Colonic mucosa (tissue), 4 donors: Measurements from ENCODE around the gene SND1. TPM values are rescaled to one million over a fixed set of nuclear protein-coding genes. Genes with fewer than 3 reads are reported as not detected.

ENCODE experiments used
- DNase-seq: peaks from one replicate; pipeline ENCODE4 v3.0.0-alpha.2; 2020
- H3K27ac ChIP-seq: fragments of 200-600 bp; one replicate; pipeline ENCODE4 v1.8.0; 2021
- H3K27me3 ChIP-seq: fragments of 200-600 bp; one replicate; pipeline ENCODE4 v1.8.0; 2021
- H3K36me3 ChIP-seq: fragments of 200-600 bp; one replicate; pipeline ENCODE4 v1.8.0; 2021
- H3K4me1 ChIP-seq: fragments of 200-600 bp; one replicate; pipeline ENCODE4 v1.8.0; 2021; ENCODE audit warnings: mild to moderate bottlenecking
- H3K4me3 ChIP-seq: fragments of 200-600 bp; one replicate; pipeline ENCODE4 v1.8.0; 2021
- H3K9ac ChIP-seq, 2 donors: one replicate each; pipeline ENCODE4 v1.7.0; 2013; ENCODE audit warnings: control low read depth in 2 of 2, low read depth in 2 of 2, low read length in 2 of 2
- H3K9me3 ChIP-seq: fragments of 200-600 bp; one replicate; pipeline ENCODE4 v1.8.0; 2021
- intact Hi-C: fragments of 100-400 bp; cut with DNase I; formaldehyde crosslinking; loops from one replicate; pipeline ENCODE4 v1.14.1; 2022
- total RNA-seq, 2 donors: library from RNA; stranded (reverse); fragmentation: NEBNext Ultra II Directional in 1 of 2; extraction: Animal tissue kit (Norgen Biotek cat#: 25700) in 1 of 2; gene quantifications; one replicate each; pipeline ENCODE4 v1.2.1, GENCODE V29; 2021
- TF ChIP-seq, protein P1 (sequence below): fragments of 200-600 bp; IDR thresholded peaks from one replicate; pipeline ENCODE4 v1.8.0; 2022; ENCODE audit warnings: antibody characterized with exemption, mild to moderate bottlenecking
- donor health status: healthy.
- donor health status: DM: no; HTN: no; CAD: no.
- donor health status: DM: no; HTN: no; CAD: no.

SND1 gene
- total RNA-seq, 2 donors from 2014 or later, result 134 to 163 TPM

DNA sequence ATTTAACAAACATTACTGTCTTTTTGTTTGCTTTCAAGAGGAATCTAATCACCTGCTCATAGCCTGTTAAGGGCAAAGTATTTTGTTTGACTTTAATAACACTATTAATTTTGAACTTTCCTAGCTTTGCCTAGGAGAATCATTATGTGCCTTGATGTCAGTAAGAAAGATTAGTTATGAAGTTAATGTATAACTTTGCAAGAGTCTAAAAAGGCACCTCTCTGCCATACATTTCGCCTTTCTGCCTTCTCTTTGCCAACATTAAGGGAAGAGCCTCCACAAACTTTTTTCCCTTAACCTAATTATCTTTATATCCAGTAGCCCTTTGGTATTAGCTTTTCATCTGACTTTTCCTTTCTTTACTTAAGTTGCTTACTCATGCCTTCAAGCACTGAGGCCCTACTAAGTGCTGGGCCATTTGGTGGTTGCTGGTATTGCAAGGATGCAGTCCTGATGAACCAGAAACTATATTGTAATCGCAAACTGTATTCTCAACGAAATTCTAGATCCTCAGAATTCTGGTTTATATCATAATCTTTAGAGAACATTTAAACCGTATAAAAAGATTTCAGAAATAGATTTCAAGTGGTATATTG lies 108.5 kb downstream of the SND1 start:
- Histone ChIP-seq H3K4me3 (no peak overlapping the region), H3K9me3 (no peaks in the 10 kb centered on the region), H3K27ac (no peak overlapping the region), H3K36me3 (no peaks in the 10 kb centered on the region), H3K4me1 (no peaks in the 10 kb centered on the region), H3K9ac (no peak overlapping the region), H3K27me3 (no peaks in the 10 kb centered on the region)
- intact Hi-C loops, result no loop called here
- no peak for DNase-seq
- TF ChIP-seq, protein P1, sequence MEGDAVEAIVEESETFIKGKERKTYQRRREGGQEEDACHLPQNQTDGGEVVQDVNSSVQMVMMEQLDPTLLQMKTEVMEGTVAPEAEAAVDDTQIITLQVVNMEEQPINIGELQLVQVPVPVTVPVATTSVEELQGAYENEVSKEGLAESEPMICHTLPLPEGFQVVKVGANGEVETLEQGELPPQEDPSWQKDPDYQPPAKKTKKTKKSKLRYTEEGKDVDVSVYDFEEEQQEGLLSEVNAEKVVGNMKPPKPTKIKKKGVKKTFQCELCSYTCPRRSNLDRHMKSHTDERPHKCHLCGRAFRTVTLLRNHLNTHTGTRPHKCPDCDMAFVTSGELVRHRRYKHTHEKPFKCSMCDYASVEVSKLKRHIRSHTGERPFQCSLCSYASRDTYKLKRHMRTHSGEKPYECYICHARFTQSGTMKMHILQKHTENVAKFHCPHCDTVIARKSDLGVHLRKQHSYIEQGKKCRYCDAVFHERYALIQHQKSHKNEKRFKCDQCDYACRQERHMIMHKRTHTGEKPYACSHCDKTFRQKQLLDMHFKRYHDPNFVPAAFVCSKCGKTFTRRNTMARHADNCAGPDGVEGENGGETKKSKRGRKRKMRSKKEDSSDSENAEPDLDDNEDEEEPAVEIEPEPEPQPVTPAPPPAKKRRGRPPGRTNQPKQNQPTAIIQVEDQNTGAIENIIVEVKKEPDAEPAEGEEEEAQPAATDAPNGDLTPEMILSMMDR, result no peak

GRCh38 chr7:127761196-127761595 lies 109.2 kb downstream of the SND1 start:
- no peaks in the 10 kb centered on the region for H3K4me1 ChIP-seq
- intact Hi-C loops, result no loop called here
- TF ChIP-seq, protein P1, result no peak

GRCh38 chr7:127764681-127765080 lies 112.7 kb downstream of the SND1 start:
- intact Hi-C loops, result no loop called here
- no peaks in the 10 kb centered on the region for H3K36me3 ChIP-seq
- H3K9me3 ChIP-seq, result no peaks in the 10 kb centered on the region
- H3K27me3 ChIP-seq, result no peaks in the 10 kb centered on the region
- H3K27ac ChIP-seq, result no peak overlapping the region
- TF ChIP-seq, protein P1, result no peak
- DNase-seq, result no peak
- no peak overlapping the region for H3K9ac ChIP-seq
- no peaks in the 10 kb centered on the region for H3K4me1 ChIP-seq
- H3K4me3 ChIP-seq, result no peak overlapping the region

More at GRCh38 chr7:127761196-127761595, 109.2 kb downstream of the SND1 start:
- DNase-seq, result no peak
- no peak overlapping the region for H3K4me3 ChIP-seq
- H3K9me3 ChIP-seq, result no peaks in the 10 kb centered on the region
- no peaks in the 10 kb centered on the region for H3K27me3 ChIP-seq
- no peaks in the 10 kb centered on the region for H3K36me3 ChIP-seq
- no peak overlapping the region for H3K27ac ChIP-seq
- H3K9ac ChIP-seq, result no peak overlapping the region

GRCh38 chr7:127765150-127765549 lies 113.2 kb downstream of the SND1 start:
- no peaks in the 10 kb centered on the region for H3K36me3 ChIP-seq
- H3K27ac ChIP-seq, result no peak overlapping the region
- intact Hi-C loops, result no loop called here
- no peaks in the 10 kb centered on the region for H3K27me3 ChIP-seq
- no peaks in the 10 kb centered on the region for H3K9me3 ChIP-seq
- DNase-seq, result no peak
- TF ChIP-seq, protein P1, result no peak
- no peak overlapping the region for H3K9ac ChIP-seq
- H3K4me1 ChIP-seq, result no peaks in the 10 kb centered on the region
- no peak overlapping the region for H3K4me3 ChIP-seq

- Histone ChIP-seq H3K36me3 (no peaks in the 10 kb centered on the region), H3K9me3 (no peaks in the 10 kb centered on the region), H3K4me1 (no peaks in the 10 kb centered on the region), H3K9ac (no peak overlapping the region), H3K4me3 (no peak overlapping the region), H3K27me3 (no peaks in the 10 kb centered on the region), H3K27ac (no peak overlapping the region)
- DNase-seq, result no peak
- intact Hi-C loops, result no loop called here
- TF ChIP-seq, protein P1, result no peak
These were observed 115.0 kb downstream of the SND1 start for GRCh38 chr7:127766831-127767459.
